Thyroid gland (tissue), 4 donors: ENCODE data around the gene ST6GALNAC4.

Experiments
- POLR2A ChIP-seq, 2 donors: fragments of 450-650 bp; IDR thresholded peaks; one replicate each; pipeline ENCODE4 v1.6.1; 2017; ENCODE audit warnings: antibody characterized with exemption in 2 of 2, mild to moderate bottlenecking in 2 of 2, moderate library complexity in 1 of 2
- TF ChIP-seq, protein P1 (sequence below), 6 experiments: fragments of 200-600 bp in 3 of 6; fragments of 450-650 bp in 3 of 6; sonication (generic) in 3 of 6; IDR thresholded peaks; one replicate each; pipeline ENCODE4 v1.5.1; 2016 to 2019; ENCODE audit warnings: antibody characterized with exemption in 6 of 6, mild to moderate bottlenecking in 2 of 6, inconsistent platforms in 1 of 6, moderate library complexity in 1 of 6

DNA sequence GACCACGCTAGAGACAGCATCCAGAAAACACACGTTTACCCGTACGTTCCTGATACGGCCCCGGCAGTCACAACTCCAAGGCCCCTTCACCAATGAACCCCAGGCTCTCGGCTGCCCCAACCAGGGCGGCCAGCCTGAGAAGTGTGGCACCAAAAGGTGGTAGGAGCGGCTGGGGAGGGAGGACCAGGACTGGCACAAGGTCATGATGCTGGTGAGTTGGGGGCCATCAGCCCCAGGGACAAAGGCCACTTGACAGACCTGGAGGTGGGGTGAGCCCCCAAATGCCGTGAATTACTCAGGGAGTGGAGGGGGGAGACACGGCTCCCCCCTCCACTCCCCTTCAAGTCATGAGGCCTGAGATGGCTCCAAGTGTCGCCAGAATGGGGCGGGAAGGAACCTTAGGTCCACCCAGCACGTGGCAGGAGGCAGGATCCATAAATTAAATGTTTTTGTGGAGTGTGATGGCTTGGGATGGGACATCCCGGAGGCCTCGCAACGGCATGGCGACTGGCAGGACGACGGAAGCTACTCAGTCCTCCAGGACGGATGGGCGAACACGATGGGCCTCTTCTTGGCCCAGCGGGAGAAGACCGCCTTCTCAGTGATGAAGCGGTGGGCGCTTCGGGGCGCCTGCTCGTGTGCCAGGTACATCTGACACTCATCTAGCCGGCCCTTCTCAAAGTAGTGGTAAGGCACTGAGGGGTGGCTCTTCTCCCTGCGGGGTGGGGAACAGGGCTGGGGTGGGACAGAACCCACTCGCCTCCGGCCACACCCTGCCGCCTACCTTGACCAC is 8.8 kb downstream of the ST6GALNAC4 start:
- no peak for TF ChIP-seq POLR2A (IDR thresholded peaks at IDR 0.05)
- TF ChIP-seq, protein P1, sequence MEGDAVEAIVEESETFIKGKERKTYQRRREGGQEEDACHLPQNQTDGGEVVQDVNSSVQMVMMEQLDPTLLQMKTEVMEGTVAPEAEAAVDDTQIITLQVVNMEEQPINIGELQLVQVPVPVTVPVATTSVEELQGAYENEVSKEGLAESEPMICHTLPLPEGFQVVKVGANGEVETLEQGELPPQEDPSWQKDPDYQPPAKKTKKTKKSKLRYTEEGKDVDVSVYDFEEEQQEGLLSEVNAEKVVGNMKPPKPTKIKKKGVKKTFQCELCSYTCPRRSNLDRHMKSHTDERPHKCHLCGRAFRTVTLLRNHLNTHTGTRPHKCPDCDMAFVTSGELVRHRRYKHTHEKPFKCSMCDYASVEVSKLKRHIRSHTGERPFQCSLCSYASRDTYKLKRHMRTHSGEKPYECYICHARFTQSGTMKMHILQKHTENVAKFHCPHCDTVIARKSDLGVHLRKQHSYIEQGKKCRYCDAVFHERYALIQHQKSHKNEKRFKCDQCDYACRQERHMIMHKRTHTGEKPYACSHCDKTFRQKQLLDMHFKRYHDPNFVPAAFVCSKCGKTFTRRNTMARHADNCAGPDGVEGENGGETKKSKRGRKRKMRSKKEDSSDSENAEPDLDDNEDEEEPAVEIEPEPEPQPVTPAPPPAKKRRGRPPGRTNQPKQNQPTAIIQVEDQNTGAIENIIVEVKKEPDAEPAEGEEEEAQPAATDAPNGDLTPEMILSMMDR (IDR thresholded peaks at IDR 0.05), result no peak
